ENCODE measurements around the gene POU5F1.
"Not testable (repeated sequence)": the region's sequence is repeated elsewhere in the genome, so short reads cannot be mapped to it uniquely, and the experiment has no call there.

The POU5F1 gene

GRCh38 chr6:31194061-31194834 lies 23.8 kb upstream of the POU5F1 start:
- H2BK120ac ChIP-seq (ENCODE audit: low read depth, low read length): no peak overlapping the region
- no CpG with 5 or more reads among the region's 6 CpGs for WGBS (ENCODE audit: extremely low coverage, insufficient coverage, low lambda C conversion rate)
- H4K5ac ChIP-seq (ENCODE audit: low read length): no peak overlapping the region

GRCh38 chr6:31193206-31193605 lies 22.7 kb upstream of the POU5F1 start:
- Histone ChIP-seq H3K27me3 (ENCODE audit: insufficient read depth, low read length, poor library complexity) (no peaks in the 10 kb centered on the region), H3K56ac (ENCODE audit: low read length) (no peak overlapping the region), H3K18ac (ENCODE audit: low read length) (no peak overlapping the region), H2AK5ac (ENCODE audit: low read length) (no peak overlapping the region), H3K79me2 (ENCODE audit: control insufficient read depth, insufficient read depth, low read length) (no peaks in the 10 kb centered on the region), H3K4me2 (ENCODE audit: low read length) (no peak overlapping the region), H3K4ac (ENCODE audit: low read depth, low read length) (no peak overlapping the region), H3K79me1 (ENCODE audit: low read length) (no peaks in the 10 kb centered on the region), H3K36me3 (ENCODE audit: control insufficient read depth, insufficient read depth, low read length) (no peaks in the 10 kb centered on the region), H2BK15ac (replicated peaks; ENCODE audit: low read depth) (no peak overlapping the region), H3K27ac (ENCODE audit: low read depth, low read length) (no peak overlapping the region), H3K9ac (ENCODE audit: low read length) (no peak overlapping the region), H2BK5ac (ENCODE audit: low read length) (no peak overlapping the region), H3K23ac (ENCODE audit: low read length) (no peak overlapping the region), H4K8ac (ENCODE audit: low read depth, low read length) (no peak overlapping the region), H3K4me1 (ENCODE audit: control insufficient read depth, low read depth, low read length) (no peaks in the 10 kb centered on the region), H2BK120ac (ENCODE audit: low read depth, low read length) (no peak overlapping the region), H4K5ac (ENCODE audit: low read length) (no peak overlapping the region), H3K4me3 (ENCODE audit: low read length) (no peak overlapping the region)
- WGBS (ENCODE audit: extremely low coverage, insufficient coverage, low lambda C conversion rate): no CpG with 5 or more reads among the region's 8 CpGs
- DNase-seq: no peak

More at GRCh38 chr6:31194061-31194834, 23.8 kb upstream of the POU5F1 start:
- DNase-seq: no peak
- Histone ChIP-seq H4K8ac (ENCODE audit: low read depth, low read length) (no peak overlapping the region), H3K27ac (ENCODE audit: low read depth, low read length) (no peak overlapping the region), H3K56ac (ENCODE audit: low read length) (no peak overlapping the region), H3K18ac (ENCODE audit: low read length) (no peak overlapping the region), H3K4me1 (ENCODE audit: control insufficient read depth, low read depth, low read length) (no peaks in the 10 kb centered on the region), H3K36me3 (ENCODE audit: control insufficient read depth, insufficient read depth, low read length) (no peaks in the 10 kb centered on the region), H2AK5ac (ENCODE audit: low read length) (no peak overlapping the region), H3K79me1 (ENCODE audit: low read length) (no peaks in the 10 kb centered on the region), H3K27me3 (ENCODE audit: insufficient read depth, low read length, poor library complexity) (no peaks in the 10 kb centered on the region), H3K4me3 (ENCODE audit: low read length) (no peak overlapping the region), H2BK5ac (ENCODE audit: low read length) (no peak overlapping the region), H2BK15ac (replicated peaks; ENCODE audit: low read depth) (no peak overlapping the region), H3K79me2 (ENCODE audit: control insufficient read depth, insufficient read depth, low read length) (no peaks in the 10 kb centered on the region), H3K4me2 (ENCODE audit: low read length) (no peak overlapping the region), H3K9ac (ENCODE audit: low read length) (no peak overlapping the region), H3K23ac (ENCODE audit: low read length) (no peak overlapping the region), H3K4ac (ENCODE audit: low read depth, low read length) (no peak overlapping the region)

- H3K56ac ChIP-seq (ENCODE audit: low read length); H2BK5ac ChIP-seq (ENCODE audit: low read length); H3K79me2 ChIP-seq (ENCODE audit: control insufficient read depth, insufficient read depth, low read length); H2AK5ac ChIP-seq (ENCODE audit: low read length); H2BK120ac ChIP-seq (ENCODE audit: low read depth, low read length); H4K5ac ChIP-seq (ENCODE audit: low read length); H3K4ac ChIP-seq (ENCODE audit: low read depth, low read length); H3K4me3 ChIP-seq (ENCODE audit: low read length); H3K4me2 ChIP-seq (ENCODE audit: low read length); H3K9ac ChIP-seq (ENCODE audit: low read length); H4K8ac ChIP-seq (ENCODE audit: low read depth, low read length); H3K36me3 ChIP-seq (ENCODE audit: control insufficient read depth, insufficient read depth, low read length); H3K23ac ChIP-seq (ENCODE audit: low read length); H3K27ac ChIP-seq (ENCODE audit: low read depth, low read length); H3K4me1 ChIP-seq (ENCODE audit: control insufficient read depth, low read depth, low read length); H3K27me3 ChIP-seq (ENCODE audit: insufficient read depth, low read length, poor library complexity); H2BK15ac ChIP-seq (replicated peaks; ENCODE audit: low read depth); H3K18ac ChIP-seq (ENCODE audit: low read length); H3K79me1 ChIP-seq (ENCODE audit: low read length): not testable (repeated sequence)
- no CpG with 5 or more reads among the region's 10 CpGs for WGBS (ENCODE audit: extremely low coverage, insufficient coverage, low lambda C conversion rate)
- DNase-seq: peak; percentile 92
These were observed 22.1 kb upstream of the POU5F1 start for GRCh38 chr6:31192431-31193105.

GRCh38 chr6:31190488-31190887 lies 20.0 kb upstream of the POU5F1 start:
- Histone ChIP-seq H2BK15ac (replicated peaks; ENCODE audit: low read depth) (no peak overlapping the region), H3K4me3 (ENCODE audit: low read length) (no peak overlapping the region), H3K36me3 (ENCODE audit: control insufficient read depth, insufficient read depth, low read length) (no peaks in the 10 kb centered on the region), H3K79me1 (ENCODE audit: low read length) (no peaks in the 10 kb centered on the region), H3K23ac (ENCODE audit: low read length) (no peak overlapping the region), H3K27ac (ENCODE audit: low read depth, low read length) (no peak overlapping the region), H3K4ac (ENCODE audit: low read depth, low read length) (no peak overlapping the region), H3K79me2 (ENCODE audit: control insufficient read depth, insufficient read depth, low read length) (no peaks in the 10 kb centered on the region), H4K5ac (ENCODE audit: low read length) (no peak overlapping the region), H2BK120ac (ENCODE audit: low read depth, low read length) (no peak overlapping the region), H3K9ac (ENCODE audit: low read length) (no peak overlapping the region), H2AK5ac (ENCODE audit: low read length) (no peak overlapping the region), H3K18ac (ENCODE audit: low read length) (no peak overlapping the region), H3K56ac (ENCODE audit: low read length) (no peak overlapping the region), H3K27me3 (ENCODE audit: insufficient read depth, low read length, poor library complexity) (no peaks in the 10 kb centered on the region), H4K8ac (ENCODE audit: low read depth, low read length) (no peak overlapping the region), H3K4me1 (ENCODE audit: control insufficient read depth, low read depth, low read length) (no peaks in the 10 kb centered on the region), H3K4me2 (ENCODE audit: low read length) (no peak overlapping the region), H2BK5ac (ENCODE audit: low read length) (no peak overlapping the region)
- WGBS (ENCODE audit: extremely low coverage, insufficient coverage, low lambda C conversion rate): no CpG with 5 or more reads among the region's 4 CpGs
- no peak for DNase-seq

- H3K18ac ChIP-seq (ENCODE audit: low read length); DNase-seq; H2BK120ac ChIP-seq (ENCODE audit: low read depth, low read length); H3K56ac ChIP-seq (ENCODE audit: low read length); H3K9ac ChIP-seq (ENCODE audit: low read length); H3K4me3 ChIP-seq (ENCODE audit: low read length); H2BK15ac ChIP-seq (replicated peaks; ENCODE audit: low read depth); H3K23ac ChIP-seq (ENCODE audit: low read length); H2BK5ac ChIP-seq (ENCODE audit: low read length); H4K8ac ChIP-seq (ENCODE audit: low read depth, low read length); H3K4me2 ChIP-seq (ENCODE audit: low read length); H3K79me2 ChIP-seq (ENCODE audit: control insufficient read depth, insufficient read depth, low read length); H2AK5ac ChIP-seq (ENCODE audit: low read length); H3K36me3 ChIP-seq (ENCODE audit: control insufficient read depth, insufficient read depth, low read length); H3K79me1 ChIP-seq (ENCODE audit: low read length); H3K4me1 ChIP-seq (ENCODE audit: control insufficient read depth, low read depth, low read length); H3K4ac ChIP-seq (ENCODE audit: low read depth, low read length); H4K5ac ChIP-seq (ENCODE audit: low read length); H3K27ac ChIP-seq (ENCODE audit: low read depth, low read length); H3K27me3 ChIP-seq (ENCODE audit: insufficient read depth, low read length, poor library complexity): not testable (repeated sequence)
- no CpG with 5 or more reads among the region's 3 CpGs for WGBS (ENCODE audit: extremely low coverage, insufficient coverage, low lambda C conversion rate)
These were observed 18.7 kb upstream of the POU5F1 start for GRCh38 chr6:31189223-31189622.

All from mesendoderm (in vitro differentiated cells).